ENCODE data around the gene SFMBT2.

Gene SFMBT2

GRCh38 chr10:7362471-7362870 lies 48.4 kb downstream of the SFMBT2 start:
- DNase-seq, result no peak

GRCh38 chr10:7361316-7361715 lies 49.5 kb downstream of the SFMBT2 start:
- DNase-seq, result no peak

GRCh38 chr10:7359954-7360353 lies 50.9 kb downstream of the SFMBT2 start:
- DNase-seq, result no peak

- DNase-seq, result no peak
These were observed 51.5 kb downstream of the SFMBT2 start for GRCh38 chr10:7359356-7359755.

- no peak for DNase-seq
These were observed 53.6 kb downstream of the SFMBT2 start for GRCh38 chr10:7357193-7357592.

GRCh38 chr10:7354330-7355047 lies 56.3 kb downstream of the SFMBT2 start:
- no peak for DNase-seq

- no peak for DNase-seq
These were observed 58.9 kb downstream of the SFMBT2 start for GRCh38 chr10:7351894-7352293.

- no peak for DNase-seq
These were observed 60.2 kb downstream of the SFMBT2 start for GRCh38 chr10:7350541-7351195.

GRCh38 chr10:7345717-7346116 lies 65.1 kb downstream of the SFMBT2 start:
- DNase-seq, result no peak

GRCh38 chr10:7343040-7343439 lies 67.8 kb downstream of the SFMBT2 start:
- no peak for DNase-seq

GRCh38 chr10:7340179-7340874 lies 70.5 kb downstream of the SFMBT2 start:
- no peak for DNase-seq

- no peak for DNase-seq
These were observed 71.3 kb downstream of the SFMBT2 start for GRCh38 chr10:7339510-7339909.

GRCh38 chr10:7338469-7338868 lies 72.4 kb downstream of the SFMBT2 start:
- no peak for DNase-seq

- DNase-seq, result no peak
These were observed 73.2 kb downstream of the SFMBT2 start for GRCh38 chr10:7337431-7338171.

GRCh38 chr10:7335977-7336376 lies 74.9 kb downstream of the SFMBT2 start:
- no peak for DNase-seq

- DNase-seq, result no peak
These were observed 76.2 kb downstream of the SFMBT2 start for GRCh38 chr10:7334642-7334964.

- no peak for DNase-seq
These were observed 76.7 kb downstream of the SFMBT2 start for GRCh38 chr10:7333961-7334641.

GRCh38 chr10:7329219-7329618 lies 81.6 kb downstream of the SFMBT2 start:
- no peak for DNase-seq

- no peak for DNase-seq
These were observed 82.9 kb downstream of the SFMBT2 start for GRCh38 chr10:7327885-7328284.

GRCh38 chr10:7322623-7323022 lies 88.2 kb downstream of the SFMBT2 start:
- no peak for DNase-seq

- no peak for DNase-seq
These were observed 90.8 kb downstream of the SFMBT2 start for GRCh38 chr10:7320072-7320471.

- no peak for DNase-seq
These were observed 91.2 kb downstream of the SFMBT2 start for GRCh38 chr10:7319632-7320031.

- no peak for DNase-seq
These were observed 92.0 kb downstream of the SFMBT2 start for GRCh38 chr10:7318836-7319235.

All from COR-L47 (cell line).